HG02642 (cell line): ENCODE data around the gene MMD.
"Not testable (repeated sequence)": the region's sequence is repeated elsewhere in the genome, so short reads cannot be mapped to it uniquely, and the experiment has no call there.

Source experiments
- ATAC-seq: cut with Tn5 transposase; IDR thresholded peaks from one replicate; pipeline ENCODE4 v1.9.1; 2021; ENCODE audit warnings: mild to moderate bottlenecking; ENCODE audit not compliant: unreplicated experiment, poor library complexity

Gene MMD

DNA sequence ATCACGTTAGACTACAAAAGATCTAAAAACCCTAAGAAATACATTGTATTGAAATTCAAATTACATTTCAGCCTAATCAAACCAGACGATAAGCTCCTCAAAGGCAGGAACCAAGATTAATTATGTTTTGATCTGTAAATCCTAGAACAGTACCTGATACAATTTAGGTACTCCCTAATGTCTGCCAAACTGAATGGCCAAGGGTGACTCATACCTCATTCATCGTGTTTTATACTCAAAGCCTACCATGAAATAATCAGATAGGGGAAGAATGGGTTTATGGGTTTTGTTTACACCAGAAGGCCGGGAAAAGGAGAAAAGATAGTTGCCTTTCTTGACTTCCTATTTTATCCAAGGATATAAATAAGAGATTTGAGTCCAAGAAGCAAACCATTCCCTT is 19.3 kb downstream of the MMD start:
- ATAC-seq, result no peak

DNA sequence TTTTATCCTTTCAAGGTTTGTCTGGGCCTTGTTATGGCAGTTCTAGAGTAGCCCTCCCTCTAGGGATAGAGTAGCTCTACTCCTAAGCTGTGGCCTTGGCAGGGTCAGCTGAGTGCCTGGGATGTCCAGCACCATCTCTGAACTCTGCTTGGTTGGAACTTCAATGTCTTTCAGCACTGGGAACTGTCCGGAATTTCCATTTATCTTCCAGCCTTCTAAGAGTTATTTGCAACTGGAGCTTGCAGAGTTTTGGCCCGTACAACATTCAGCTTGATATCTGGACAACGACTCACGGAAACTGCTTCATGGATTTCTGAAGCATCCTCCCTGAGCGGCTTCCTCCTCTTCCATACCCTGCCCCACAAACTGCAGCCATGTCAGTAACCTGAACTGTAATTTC is 22.9 kb downstream of the MMD start:
- ATAC-seq, result no peak

- no peak for ATAC-seq
Observed at GRCh38 chr17:55395803-55396505, 25.7 kb downstream of the MMD start.

- no peak for ATAC-seq
Observed at GRCh38 chr17:55394357-55395021, 27.1 kb downstream of the MMD start.

GRCh38 chr17:55391764-55392467 is 29.7 kb downstream of the MMD start:
- no peak for ATAC-seq

DNA sequence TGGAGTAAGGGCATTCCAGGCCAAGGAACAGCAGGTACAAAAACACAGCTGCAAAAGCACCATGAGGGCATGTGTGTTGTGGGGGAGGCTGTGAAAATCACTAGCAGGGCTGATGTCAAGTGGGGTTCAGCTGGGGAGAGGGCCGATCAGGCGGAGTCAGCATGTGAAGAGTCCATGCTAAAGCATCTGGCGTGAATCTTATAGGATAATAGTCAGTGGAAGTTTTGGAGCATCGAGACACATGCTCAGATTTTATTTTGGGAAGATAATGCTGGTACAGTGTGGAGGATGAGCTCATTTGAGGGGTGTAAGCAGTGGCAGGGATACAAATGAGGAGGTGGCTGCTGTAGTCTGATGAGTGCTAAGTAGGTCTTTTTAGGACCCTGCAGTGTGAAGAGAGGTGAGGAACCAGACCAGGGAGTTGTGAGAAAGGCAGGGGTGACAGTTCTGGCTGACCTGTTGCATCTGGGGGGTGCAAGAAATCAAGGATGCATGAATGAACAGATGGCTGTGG is 30.3 kb downstream of the MMD start:
- no peak for ATAC-seq

- no peak for ATAC-seq
Observed at GRCh38 chr17:55390364-55390977, 31.2 kb downstream of the MMD start.

DNA sequence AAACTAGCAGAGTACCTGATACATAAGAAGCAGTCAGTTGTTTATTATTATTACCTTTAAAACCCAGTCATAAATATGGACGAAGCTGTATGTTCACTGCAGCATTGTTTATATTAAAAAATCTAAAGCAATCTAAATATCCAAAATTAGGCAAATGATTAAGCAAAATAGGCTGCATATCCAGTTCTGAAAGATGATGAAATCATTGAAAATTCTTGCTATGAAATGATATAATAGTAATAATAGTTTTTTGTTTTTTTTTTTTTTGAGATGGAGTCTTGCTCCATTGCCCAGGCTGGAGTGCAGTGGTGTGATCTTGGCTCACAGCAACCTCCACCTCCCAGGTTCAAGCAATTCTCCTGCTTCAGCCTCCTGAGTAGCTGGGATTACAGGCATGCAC is 31.9 kb downstream of the MMD start:
- ATAC-seq, result not testable (repeated sequence)

GRCh38 chr17:55388842-55389241 is 32.8 kb downstream of the MMD start:
- ATAC-seq, result no peak

GRCh38 chr17:55386796-55387332 is 34.8 kb downstream of the MMD start:
- ATAC-seq, result no peak

DNA sequence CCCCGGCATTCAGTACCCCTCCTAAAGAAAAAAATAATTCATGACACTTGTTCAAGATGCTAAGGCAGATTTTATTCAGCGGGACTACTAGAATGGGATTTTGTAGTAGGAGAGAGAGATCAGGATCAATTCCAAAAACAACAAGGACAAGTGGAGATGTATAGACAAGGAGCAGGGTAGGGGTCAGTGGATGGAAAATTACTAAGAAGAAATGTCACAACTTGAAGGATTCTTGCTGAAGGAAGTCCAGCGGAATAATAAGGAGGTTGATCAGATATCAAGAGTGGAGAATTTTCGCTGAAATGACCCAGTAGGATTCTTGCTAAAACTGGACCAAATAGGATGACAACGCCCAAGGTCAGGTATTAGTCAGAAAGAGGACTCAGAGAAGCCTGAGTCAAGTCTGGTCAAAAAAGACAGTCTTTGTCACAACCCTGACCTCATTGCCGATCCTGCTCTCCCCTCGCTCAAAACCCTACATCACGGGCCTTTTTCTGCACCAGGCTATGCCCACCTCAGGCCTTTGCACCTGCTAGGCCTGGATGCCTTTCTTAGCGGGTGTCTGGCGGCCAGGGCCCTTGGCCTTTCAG is 36.9 kb downstream of the MMD start:
- ATAC-seq, result no peak

DNA sequence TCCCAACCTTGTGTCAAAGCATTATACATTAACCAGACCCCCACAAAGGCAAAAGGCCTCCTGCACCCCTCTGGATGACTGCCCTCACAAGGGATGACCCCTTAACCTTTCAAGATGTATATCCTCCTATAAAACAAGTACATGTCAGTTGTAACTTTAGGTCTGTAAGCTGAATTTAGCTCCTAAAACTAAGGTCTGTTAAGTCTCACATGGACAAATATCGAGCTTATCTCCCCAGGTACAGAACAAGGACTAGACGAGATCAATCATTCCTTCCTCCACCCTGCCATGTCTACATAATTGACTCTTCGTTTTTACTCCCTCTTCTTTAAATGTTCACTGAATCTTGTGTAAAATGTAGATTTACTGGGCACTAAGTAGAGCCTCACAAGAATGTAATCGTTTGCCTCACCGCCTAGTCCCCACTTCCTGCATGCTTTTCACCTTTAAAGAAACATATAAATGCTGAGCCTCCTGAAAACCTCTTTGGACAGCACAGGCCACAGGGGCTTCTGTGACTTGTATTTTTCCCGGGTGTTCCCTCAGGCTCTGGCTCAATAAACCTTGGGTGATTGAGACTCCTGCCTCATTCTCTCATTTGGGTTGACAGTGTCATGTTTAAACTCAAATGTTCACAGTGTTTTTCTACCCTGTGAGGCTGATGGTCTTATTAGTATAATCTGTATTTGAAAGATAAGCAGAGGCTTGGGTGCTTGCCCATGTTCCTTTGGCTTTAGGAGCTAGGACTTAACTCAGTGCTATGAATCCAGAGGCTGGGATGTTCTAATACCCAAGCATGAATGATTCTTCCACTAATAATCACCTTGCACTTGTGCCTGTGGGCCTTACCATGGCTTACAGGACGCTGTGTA is 37.6 kb downstream of the MMD start:
- no peak for ATAC-seq

- no peak for ATAC-seq
Observed at GRCh38 chr17:55381017-55381770, 40.4 kb downstream of the MMD start.

DNA sequence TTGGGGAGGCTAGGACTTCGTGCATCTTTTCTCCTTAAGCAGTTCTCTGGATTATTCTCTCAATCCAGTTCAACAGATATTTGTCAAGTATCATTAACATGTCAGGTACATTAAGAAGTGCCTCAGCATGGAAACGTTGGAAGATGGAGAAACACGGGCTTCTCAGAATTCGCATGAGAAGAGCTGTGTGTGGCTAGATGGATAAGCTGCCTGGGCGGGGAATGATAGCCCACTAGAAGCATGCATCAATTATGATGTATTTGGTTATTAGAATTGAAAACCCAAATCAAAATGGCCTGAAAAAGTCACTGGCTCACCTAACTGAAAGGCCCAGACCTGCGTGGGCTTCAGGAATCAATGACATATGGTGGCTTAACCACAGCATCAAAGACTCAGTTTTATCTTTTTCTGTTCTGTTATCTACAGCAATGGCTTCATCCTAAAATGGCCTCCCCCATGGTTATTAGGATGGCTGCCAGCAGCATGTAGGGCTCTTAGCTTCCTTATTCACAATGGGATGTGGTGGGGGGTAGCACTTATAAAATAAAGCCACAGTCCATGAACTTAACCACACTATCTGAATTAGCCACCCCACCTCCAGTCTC is 43.9 kb downstream of the MMD start:
- ATAC-seq, result no peak

GRCh38 chr17:55368706-55369105 is 52.9 kb downstream of the MMD start:
- ATAC-seq, result no peak

GRCh38 chr17:55366020-55366481 is 55.6 kb downstream of the MMD start:
- no peak for ATAC-seq

DNA sequence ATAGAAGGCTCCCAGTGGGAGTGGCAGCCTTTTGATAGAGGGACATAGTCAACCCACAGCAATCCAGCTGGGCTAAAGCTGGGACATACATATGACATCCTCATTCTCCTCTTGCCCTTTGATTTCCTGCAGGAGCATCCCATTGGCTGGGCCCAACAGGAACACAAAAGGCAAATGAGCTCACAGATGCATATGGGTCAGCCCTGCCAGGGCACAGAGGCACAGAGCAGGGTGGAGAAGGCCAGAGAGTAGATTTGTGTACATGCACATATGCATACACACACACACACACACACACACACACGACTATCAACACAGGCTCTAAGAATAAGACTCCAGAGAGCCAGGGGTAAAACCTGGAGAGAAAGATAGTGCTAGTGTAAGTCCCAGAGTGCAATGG is 58.6 kb downstream of the MMD start:
- ATAC-seq, result no peak

DNA sequence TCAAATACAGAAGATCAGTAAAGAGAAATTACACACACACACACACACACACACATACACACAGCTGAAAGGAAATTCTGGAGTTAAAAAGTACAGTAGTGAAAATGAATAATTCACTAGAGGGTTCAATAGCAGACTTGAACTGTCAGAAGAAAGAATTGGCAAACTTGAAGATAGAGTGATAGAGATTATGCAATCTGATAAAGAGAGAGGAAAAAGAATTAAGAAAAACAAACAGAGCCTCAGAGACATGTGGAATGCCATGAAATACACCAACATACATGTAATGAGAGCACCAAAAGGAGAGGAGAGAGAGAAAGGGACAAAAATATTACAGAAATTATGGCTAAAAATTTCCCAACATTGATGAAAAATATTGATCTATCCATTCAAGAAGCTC is 60.7 kb downstream of the MMD start:
- ATAC-seq, result no peak
